ENCODE measurements around the gene HPCA. TPM values are rescaled to one million over a fixed set of nuclear protein-coding genes. Genes with fewer than 3 reads are reported as not detected.

HPCA gene
- total RNA-seq, 2 donors from 2014 or later = 1.2 TPM; not detected in 1

- Histone ChIP-seq H3K4me3 (ENCODE audit: low read length) (peak overlapping the region; percentile 77), H3K9me3 (ENCODE audit: control insufficient read depth, low read length) (peaks cover 6% of the 10 kb centered on the region), H3K36me3 (ENCODE audit: control insufficient read depth, insufficient read depth, low read length) (no peaks in the 10 kb centered on the region), H3K4me1 (ENCODE audit: control insufficient read depth, insufficient read depth, low read length) (no peaks in the 10 kb centered on the region), H3K27ac (ENCODE audit: low read depth, low read length) (no peak overlapping the region), H3K9ac (ENCODE audit: extremely low read depth, low read length, poor library complexity, severe bottlenecking) (no peak overlapping the region), H3K27me3 (ENCODE audit: control insufficient read depth, insufficient read depth, low read length, poor library complexity, severe bottlenecking) (peaks cover 48% of the 10 kb centered on the region)
- Mint-ChIP-seq H3K27me3 (ENCODE audit: insufficient read depth) (peaks cover 93% of the 10 kb centered on the region), H3K27ac (peak overlapping the region; percentile 85), H3K4me1 (peaks cover 14% of the 10 kb centered on the region), H3K9me3 (no peaks in the 10 kb centered on the region), H3K36me3 (ENCODE audit: low read depth) (no peaks in the 10 kb centered on the region), H3K4me3 (peak overlapping the region; percentile 64)
- DNase-seq = peak; percentile 82
- peak; percentile 30 for TF ChIP-seq CTCF (conservative IDR thresholded peaks at IDR 0.05)
- 9 to 12% methylated on average over 14 to 24 of the region's 24 CpGs for WGBS, 2 experiments (ENCODE audit: insufficient coverage in 1 of 2, insufficient read length in 1 of 2)
These were observed 39.3 kb downstream of the HPCA start for GRCh38 chr1:32925403-32926162.

DNA sequence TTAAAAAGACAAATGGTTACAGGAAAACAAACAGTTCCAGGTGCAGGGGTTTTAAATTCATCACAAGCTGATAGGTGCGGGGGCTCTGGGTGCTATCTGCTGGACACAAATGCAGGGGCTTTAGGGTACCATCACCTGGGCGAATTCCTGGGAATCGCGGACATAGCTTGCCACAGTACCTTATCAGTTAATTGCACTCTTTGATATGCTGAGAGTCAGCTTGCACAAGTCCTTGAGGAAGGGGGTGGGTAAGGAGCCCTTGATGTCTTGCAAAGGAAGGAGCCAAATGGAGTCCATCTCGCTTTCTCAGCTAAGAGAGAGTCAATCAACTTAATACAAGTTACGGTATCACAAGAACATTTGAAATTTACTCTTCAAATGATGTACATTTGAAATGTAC is 40.3 kb downstream of the HPCA start:
- no peaks in the 10 kb centered on the region for H3K4me1 ChIP-seq (ENCODE audit: control insufficient read depth, insufficient read depth, low read length)
- no peak overlapping the region for H3K27ac ChIP-seq (ENCODE audit: low read depth, low read length)
- H3K4me3 ChIP-seq (ENCODE audit: low read length) = no peak overlapping the region
- H3K27me3 ChIP-seq (ENCODE audit: control insufficient read depth, insufficient read depth, low read length, poor library complexity, severe bottlenecking) = peaks cover 45% of the 10 kb centered on the region
- H3K36me3 ChIP-seq (ENCODE audit: control insufficient read depth, insufficient read depth, low read length) = no peaks in the 10 kb centered on the region
- peaks cover 6% of the 10 kb centered on the region for H3K9me3 ChIP-seq (ENCODE audit: control insufficient read depth, low read length)
- H3K9ac ChIP-seq (ENCODE audit: extremely low read depth, low read length, poor library complexity, severe bottlenecking) = no peak overlapping the region
- DNase-seq = no peak
- H3K36me3 Mint-ChIP-seq (ENCODE audit: low read depth) = no peaks in the 10 kb centered on the region
- no peak overlapping the region for H3K27ac Mint-ChIP-seq
- peaks cover 14% of the 10 kb centered on the region for H3K4me1 Mint-ChIP-seq
- TF ChIP-seq CTCF (conservative IDR thresholded peaks at IDR 0.05) = no peak
- H3K27me3 Mint-ChIP-seq (ENCODE audit: insufficient read depth) = peaks cover 85% of the 10 kb centered on the region
- no peaks in the 10 kb centered on the region for H3K9me3 Mint-ChIP-seq
- peak overlapping the region; percentile 64 for H3K4me3 Mint-ChIP-seq
- WGBS, 2 experiments (ENCODE audit: insufficient coverage in 1 of 2, insufficient read length in 1 of 2) = 36 to 47% methylated on average over 5 of the region's 6 CpGs

DNA sequence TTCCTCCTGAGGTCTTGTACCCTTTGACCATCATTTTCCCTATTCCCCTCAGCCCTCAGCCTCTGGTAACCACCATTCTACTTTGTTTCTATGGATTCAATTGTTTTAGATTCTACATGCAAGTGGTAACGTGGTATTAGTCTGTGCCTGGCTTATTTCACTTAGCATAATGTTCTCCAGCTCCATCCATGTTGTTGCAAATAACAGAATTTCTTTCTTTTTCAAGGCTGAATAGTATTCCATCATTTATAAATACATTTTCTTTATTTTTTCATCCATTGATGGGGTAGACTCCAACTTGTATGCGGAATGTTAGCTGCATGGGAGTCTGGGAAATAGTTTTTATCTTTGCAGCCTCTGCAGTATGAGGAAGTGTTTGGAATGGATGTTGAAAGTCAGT is 41.1 kb downstream of the HPCA start:
- Mint-ChIP-seq H3K27me3 (ENCODE audit: insufficient read depth) (peaks cover 77% of the 10 kb centered on the region), H3K36me3 (ENCODE audit: low read depth) (no peaks in the 10 kb centered on the region), H3K4me1 (peaks cover 14% of the 10 kb centered on the region), H3K9me3 (no peaks in the 10 kb centered on the region), H3K27ac (no peak overlapping the region), H3K4me3 (no peak overlapping the region)
- H3K27ac ChIP-seq (ENCODE audit: low read depth, low read length) = no peak overlapping the region
- H3K4me3 ChIP-seq (ENCODE audit: low read length) = no peak overlapping the region
- H3K27me3 ChIP-seq (ENCODE audit: control insufficient read depth, insufficient read depth, low read length, poor library complexity, severe bottlenecking) = peaks cover 45% of the 10 kb centered on the region
- WGBS, 2 experiments (ENCODE audit: insufficient coverage in 1 of 2, insufficient read length in 1 of 2) = 93 to 94% methylated on average over 1 to 2 of the region's 2 CpGs
- DNase-seq = no peak
- no peak for TF ChIP-seq CTCF (conservative IDR thresholded peaks at IDR 0.05)
- H3K9ac ChIP-seq (ENCODE audit: extremely low read depth, low read length, poor library complexity, severe bottlenecking) = no peak overlapping the region
- H3K36me3 ChIP-seq (ENCODE audit: control insufficient read depth, insufficient read depth, low read length) = no peaks in the 10 kb centered on the region
- H3K4me1 ChIP-seq (ENCODE audit: control insufficient read depth, insufficient read depth, low read length) = no peaks in the 10 kb centered on the region
- H3K9me3 ChIP-seq (ENCODE audit: control insufficient read depth, low read length) = peaks cover 6% of the 10 kb centered on the region

Data from endodermal cell (in vitro differentiated cells).